H9 (cell line): ENCODE results near the gene FAM237A. TPM values are rescaled to one million over a fixed set of nuclear protein-coding genes. Genes with fewer than 3 reads are reported as not detected.

Source experiments
- DNase-seq: peaks from one replicate; pipeline ENCODE4 v3.0.0-alpha.2; 2017
- H2AFZ ChIP-seq: one replicate; pipeline ENCODE4 v1.6.1; 2013; ENCODE audit warnings: mild to moderate bottlenecking, low read length, control low read depth, moderate library complexity
- H2AK5ac ChIP-seq: 2 replicates; pipeline ENCODE4 v1.6.1; 2013; ENCODE audit warnings: low read length, control low read depth, mixed read lengths; ENCODE audit not compliant: insufficient read length
- H2BK120ac ChIP-seq: one replicate; pipeline ENCODE4 v1.6.1; 2013; ENCODE audit warnings: low read depth, mild to moderate bottlenecking, low read length, control low read depth, inconsistent platforms; ENCODE audit not compliant: poor library complexity, severe bottlenecking
- H2BK12ac ChIP-seq: 2 replicates; pipeline ENCODE4 v1.6.1; 2013; ENCODE audit warnings: low read length, control low read depth, mixed read lengths, low read depth; ENCODE audit not compliant: insufficient read length
- H2BK15ac ChIP-seq: 2 replicates; pipeline ENCODE4 v1.6.1; 2013; ENCODE audit warnings: low read depth, low read length, control low read depth
- H2BK20ac ChIP-seq: one replicate; pipeline ENCODE4 v1.6.1; 2013; ENCODE audit warnings: low read depth, mild to moderate bottlenecking, low read length, control low read depth, inconsistent platforms; ENCODE audit not compliant: poor library complexity, severe bottlenecking
- H2BK5ac ChIP-seq: 2 replicates; pipeline ENCODE4 v1.6.1; 2013; ENCODE audit warnings: low read length, control low read depth, mixed read lengths; ENCODE audit not compliant: insufficient read length
- H3K14ac ChIP-seq: 2 replicates; pipeline ENCODE4 v1.6.1; 2013; ENCODE audit warnings: low read length, control low read depth; ENCODE audit not compliant: insufficient read depth
- H3K18ac ChIP-seq: 2 replicates; pipeline ENCODE4 v1.6.1; 2013; ENCODE audit warnings: low read depth, mild to moderate bottlenecking, mixed read lengths, low read length, control low read depth; ENCODE audit not compliant: insufficient read length
- H3K23ac ChIP-seq: 2 replicates; pipeline ENCODE4 v1.6.1; 2013; ENCODE audit warnings: low read length, control low read depth, mixed read lengths, low read depth; ENCODE audit not compliant: insufficient read length
- H3K23me2 ChIP-seq: 2 replicates; pipeline ENCODE4 v1.6.1; 2013; ENCODE audit warnings: low read depth, mild to moderate bottlenecking, mixed read lengths, low read length, control low read depth; ENCODE audit not compliant: insufficient read length, poor library complexity, severe bottlenecking
- H3K27ac ChIP-seq: 2 replicates; pipeline ENCODE4 v1.5.1; 2013; ENCODE audit warnings: low read length, control low read depth, mixed read lengths, low read depth; ENCODE audit not compliant: insufficient read length
- H3K27me3 ChIP-seq: 2 replicates; pipeline ENCODE4 v1.6.1; 2013; ENCODE audit warnings: low read length, control low read depth, inconsistent platforms; ENCODE audit not compliant: insufficient read depth
- H3K4ac ChIP-seq: 2 replicates; pipeline ENCODE4 v1.6.1; 2013; ENCODE audit warnings: low read depth, mild to moderate bottlenecking, control low read depth, inconsistent platforms, low read length, moderate library complexity
- H3K4me1 ChIP-seq: 2 replicates; pipeline ENCODE4 v1.6.1; 2013; ENCODE audit warnings: low read length, control low read depth, inconsistent platforms; ENCODE audit not compliant: insufficient read depth
- H3K4me2 ChIP-seq: 2 replicates; pipeline ENCODE4 v1.6.1; 2013; ENCODE audit warnings: low read length, control low read depth, mixed read lengths; ENCODE audit not compliant: insufficient read length, insufficient read depth
- H3K56ac ChIP-seq: 2 replicates; pipeline ENCODE4 v1.6.1; 2013; ENCODE audit warnings: low read depth, mild to moderate bottlenecking, mixed read lengths, low read length, control low read depth; ENCODE audit not compliant: insufficient read length
- H3K79me1 ChIP-seq: 2 replicates; pipeline ENCODE4 v1.6.1; 2013; ENCODE audit warnings: low read depth, mild to moderate bottlenecking, moderate library complexity, low read length, control low read depth, inconsistent platforms; ENCODE audit not compliant: insufficient read depth, poor library complexity, severe bottlenecking
- H3K79me2 ChIP-seq: 2 replicates; pipeline ENCODE4 v1.6.1; 2013; ENCODE audit warnings: low read length, control low read depth, inconsistent platforms; ENCODE audit not compliant: insufficient read depth
- H3K9ac ChIP-seq: 2 replicates; pipeline ENCODE4 v1.6.1; 2013; ENCODE audit warnings: low read length, control low read depth, mixed read lengths; ENCODE audit not compliant: insufficient read length; ENCODE audit errors: extremely low read depth
- H3K9me3 ChIP-seq: one replicate; pipeline ENCODE4 v1.6.1; 2013; ENCODE audit warnings: low read depth, low read length, inconsistent platforms; ENCODE audit not compliant: control insufficient read depth
- H3T11ph ChIP-seq: one replicate; pipeline ENCODE4 v1.6.1; 2013; ENCODE audit warnings: mild to moderate bottlenecking, low read length, control low read depth, inconsistent platforms
- H4K20me1 ChIP-seq: one replicate; pipeline ENCODE4 v1.6.1; 2013; ENCODE audit not compliant: control insufficient read depth, insufficient read length, insufficient read depth
- H4K5ac ChIP-seq: 2 replicates; pipeline ENCODE4 v1.6.1; 2013; ENCODE audit warnings: low read depth, mild to moderate bottlenecking, mixed read lengths, low read length, control low read depth; ENCODE audit not compliant: insufficient read length
- H4K8ac ChIP-seq: replicated peaks from 2 replicates; pipeline ENCODE4 v1.6.1; 2013; ENCODE audit warnings: low read length, control low read depth, mixed read lengths, low read depth; ENCODE audit not compliant: insufficient read length
- H4K91ac ChIP-seq: 2 replicates; pipeline ENCODE4 v1.6.1; 2013; ENCODE audit warnings: low read depth, mild to moderate bottlenecking, moderate library complexity, mixed read lengths, low read length, control low read depth; ENCODE audit not compliant: insufficient read length
- H3K27ac Mint-ChIP-seq, 3 experiments: 2 replicates in 2 of 3; 3 replicates in 1 of 3; pipeline ENCODE4 v1.8.0; 2020 to 2021; ENCODE audit warnings: mixed read lengths in 3 of 3, mild to moderate bottlenecking in 1 of 3, moderate library complexity in 1 of 3
- H3K27me3 Mint-ChIP-seq: 2 replicates; pipeline ENCODE4 v1.8.0; 2021; ENCODE audit warnings: low read depth, mild to moderate bottlenecking, moderate library complexity, mixed read lengths
- H3K36me3 Mint-ChIP-seq, 3 experiments: 2 replicates in 2 of 3; 3 replicates in 1 of 3; pipeline ENCODE4 v1.8.0; 2020 to 2021; ENCODE audit warnings: low read depth in 3 of 3, mixed read lengths in 3 of 3; ENCODE audit not compliant: insufficient read depth in 1 of 3
- H3K4me1 Mint-ChIP-seq, 2 experiments: 2 replicates each; pipeline ENCODE4 v1.8.0; 2020; ENCODE audit warnings: mixed read lengths in 2 of 2
- H3K4me3 Mint-ChIP-seq, 2 experiments: 2 replicates in 1 of 2; 3 replicates in 1 of 2; pipeline ENCODE4 v1.8.0; 2020 to 2021; ENCODE audit warnings: mild to moderate bottlenecking in 2 of 2, mixed read lengths in 2 of 2, moderate library complexity in 1 of 2
- H3K9me3 Mint-ChIP-seq, 2 experiments: 2 replicates in 1 of 2; 3 replicates in 1 of 2; pipeline ENCODE4 v1.8.0; 2020; ENCODE audit warnings: mild to moderate bottlenecking in 2 of 2, mixed read lengths in 2 of 2, moderate library complexity in 1 of 2
- WGBS: extraction: QIAGEN DNeasy Blood & Tissue Kit; methylation state at CpG from one replicate; pipeline ENCODE4 v1.1.7; 2013; ENCODE audit warnings: missing lambda C conversion rate, low lambda C conversion rate, mixed read lengths; ENCODE audit not compliant: insufficient read length; ENCODE audit errors: extremely low coverage; 5-methylcytosine and 5-hydroxymethylcytosine counted together
- total RNA-seq: library from RNA; stranded (reverse); gene quantifications from 2 replicates; pipeline ENCODE4 v1.2.1, GENCODE V29; 2021
- TF ChIP-seq, protein P1 (sequence below): fragments of 200-600 bp; sonication (generic); conservative IDR thresholded peaks from 3 replicates; pipeline ENCODE4 v1.8.0; 2021; ENCODE audit warnings: antibody characterized with exemption, mild to moderate bottlenecking

FAM237A gene
- total RNA-seq, 1 experiment from 2014 or later = not detected

DNA sequence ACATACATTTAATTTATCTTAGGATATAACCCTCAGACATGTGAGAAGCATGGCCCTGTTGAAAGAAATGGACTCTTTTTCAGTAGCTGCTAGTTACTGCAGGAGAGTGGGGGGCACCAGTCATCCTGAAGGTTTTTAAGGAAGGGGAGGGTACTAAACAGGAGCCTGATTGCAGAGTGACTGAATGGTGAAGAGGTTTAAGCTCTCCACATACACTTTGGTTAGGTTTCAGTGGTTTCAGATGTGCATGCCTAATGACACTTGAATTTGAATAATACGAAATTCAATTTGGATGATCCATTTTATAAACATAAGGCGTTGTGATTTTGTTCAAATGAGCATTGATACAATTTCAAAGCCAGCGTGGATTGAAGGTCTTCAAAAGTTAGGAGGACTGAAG lies 10.9 kb upstream of the FAM237A start:
- no peak overlapping the region for H3K27ac Mint-ChIP-seq
- Histone ChIP-seq H3T11ph (no peak overlapping the region), H4K91ac (no peak overlapping the region), H2AFZ (no peak overlapping the region), H3K14ac (no peak overlapping the region), H4K20me1 (no peaks in the 10 kb centered on the region), H2BK120ac (no peak overlapping the region), H3K9me3 (no peaks in the 10 kb centered on the region), H3K23me2 (no peaks in the 10 kb centered on the region), H2BK15ac (no peak overlapping the region), H3K4me1 (no peaks in the 10 kb centered on the region), H2BK5ac (no peak overlapping the region), H3K27ac (no peak overlapping the region), H3K56ac (no peak overlapping the region), H3K23ac (no peak overlapping the region), H3K79me1 (no peaks in the 10 kb centered on the region), H3K4me2 (no peak overlapping the region), H2BK12ac (no peak overlapping the region), H3K27me3 (no peaks in the 10 kb centered on the region), H3K4ac (no peak overlapping the region), H3K79me2 (no peaks in the 10 kb centered on the region), H2AK5ac (no peak overlapping the region), H4K5ac (no peak overlapping the region), H3K18ac (no peak overlapping the region), H4K8ac (no peak overlapping the region), H2BK20ac (no peak overlapping the region), H3K9ac (no peak overlapping the region)
- WGBS = no CpG with 5 or more reads among the region's 3 CpGs
- no peak overlapping the region for H3K4me3 Mint-ChIP-seq
- H3K36me3 Mint-ChIP-seq = no peaks in the 10 kb centered on the region
- no peak for DNase-seq
- TF ChIP-seq, protein P1, sequence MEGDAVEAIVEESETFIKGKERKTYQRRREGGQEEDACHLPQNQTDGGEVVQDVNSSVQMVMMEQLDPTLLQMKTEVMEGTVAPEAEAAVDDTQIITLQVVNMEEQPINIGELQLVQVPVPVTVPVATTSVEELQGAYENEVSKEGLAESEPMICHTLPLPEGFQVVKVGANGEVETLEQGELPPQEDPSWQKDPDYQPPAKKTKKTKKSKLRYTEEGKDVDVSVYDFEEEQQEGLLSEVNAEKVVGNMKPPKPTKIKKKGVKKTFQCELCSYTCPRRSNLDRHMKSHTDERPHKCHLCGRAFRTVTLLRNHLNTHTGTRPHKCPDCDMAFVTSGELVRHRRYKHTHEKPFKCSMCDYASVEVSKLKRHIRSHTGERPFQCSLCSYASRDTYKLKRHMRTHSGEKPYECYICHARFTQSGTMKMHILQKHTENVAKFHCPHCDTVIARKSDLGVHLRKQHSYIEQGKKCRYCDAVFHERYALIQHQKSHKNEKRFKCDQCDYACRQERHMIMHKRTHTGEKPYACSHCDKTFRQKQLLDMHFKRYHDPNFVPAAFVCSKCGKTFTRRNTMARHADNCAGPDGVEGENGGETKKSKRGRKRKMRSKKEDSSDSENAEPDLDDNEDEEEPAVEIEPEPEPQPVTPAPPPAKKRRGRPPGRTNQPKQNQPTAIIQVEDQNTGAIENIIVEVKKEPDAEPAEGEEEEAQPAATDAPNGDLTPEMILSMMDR = no peak
- H3K27me3 Mint-ChIP-seq = peaks cover 13% of the 10 kb centered on the region
- H3K9me3 Mint-ChIP-seq = no peaks in the 10 kb centered on the region
- peaks cover 4 to 5% of the 10 kb centered on the region in 2 experiments for H3K4me1 Mint-ChIP-seq
